H9 (cell line): ENCODE results near the gene CCL11. TPM values are rescaled to one million over a fixed set of nuclear protein-coding genes. Genes with fewer than 3 reads are reported as not detected.

ENCODE experiments used
- DNase-seq: peaks from one replicate; pipeline ENCODE4 v3.0.0-alpha.2; 2017
- H2AFZ ChIP-seq: one replicate; pipeline ENCODE4 v1.6.1; 2013; ENCODE audit warnings: mild to moderate bottlenecking, low read length, control low read depth, moderate library complexity
- H2AK5ac ChIP-seq: 2 replicates; pipeline ENCODE4 v1.6.1; 2013; ENCODE audit warnings: low read length, control low read depth, mixed read lengths; ENCODE audit not compliant: insufficient read length
- H2BK120ac ChIP-seq: one replicate; pipeline ENCODE4 v1.6.1; 2013; ENCODE audit warnings: low read depth, mild to moderate bottlenecking, low read length, control low read depth, inconsistent platforms; ENCODE audit not compliant: poor library complexity, severe bottlenecking
- H2BK12ac ChIP-seq: 2 replicates; pipeline ENCODE4 v1.6.1; 2013; ENCODE audit warnings: low read length, control low read depth, mixed read lengths, low read depth; ENCODE audit not compliant: insufficient read length
- H2BK15ac ChIP-seq: 2 replicates; pipeline ENCODE4 v1.6.1; 2013; ENCODE audit warnings: low read depth, low read length, control low read depth
- H2BK20ac ChIP-seq: one replicate; pipeline ENCODE4 v1.6.1; 2013; ENCODE audit warnings: low read depth, mild to moderate bottlenecking, low read length, control low read depth, inconsistent platforms; ENCODE audit not compliant: poor library complexity, severe bottlenecking
- H2BK5ac ChIP-seq: 2 replicates; pipeline ENCODE4 v1.6.1; 2013; ENCODE audit warnings: low read length, control low read depth, mixed read lengths; ENCODE audit not compliant: insufficient read length
- H3K14ac ChIP-seq: 2 replicates; pipeline ENCODE4 v1.6.1; 2013; ENCODE audit warnings: low read length, control low read depth; ENCODE audit not compliant: insufficient read depth
- H3K18ac ChIP-seq: 2 replicates; pipeline ENCODE4 v1.6.1; 2013; ENCODE audit warnings: low read depth, mild to moderate bottlenecking, mixed read lengths, low read length, control low read depth; ENCODE audit not compliant: insufficient read length
- H3K23ac ChIP-seq: 2 replicates; pipeline ENCODE4 v1.6.1; 2013; ENCODE audit warnings: low read length, control low read depth, mixed read lengths, low read depth; ENCODE audit not compliant: insufficient read length
- H3K23me2 ChIP-seq: 2 replicates; pipeline ENCODE4 v1.6.1; 2013; ENCODE audit warnings: low read depth, mild to moderate bottlenecking, mixed read lengths, low read length, control low read depth; ENCODE audit not compliant: insufficient read length, poor library complexity, severe bottlenecking
- H3K27ac ChIP-seq: 2 replicates; pipeline ENCODE4 v1.5.1; 2013; ENCODE audit warnings: low read length, control low read depth, mixed read lengths, low read depth; ENCODE audit not compliant: insufficient read length
- H3K27me3 ChIP-seq: 2 replicates; pipeline ENCODE4 v1.6.1; 2013; ENCODE audit warnings: low read length, control low read depth, inconsistent platforms; ENCODE audit not compliant: insufficient read depth
- H3K4ac ChIP-seq: 2 replicates; pipeline ENCODE4 v1.6.1; 2013; ENCODE audit warnings: low read depth, mild to moderate bottlenecking, control low read depth, inconsistent platforms, low read length, moderate library complexity
- H3K4me1 ChIP-seq: 2 replicates; pipeline ENCODE4 v1.6.1; 2013; ENCODE audit warnings: low read length, control low read depth, inconsistent platforms; ENCODE audit not compliant: insufficient read depth
- H3K4me2 ChIP-seq: 2 replicates; pipeline ENCODE4 v1.6.1; 2013; ENCODE audit warnings: low read length, control low read depth, mixed read lengths; ENCODE audit not compliant: insufficient read length, insufficient read depth
- H3K56ac ChIP-seq: 2 replicates; pipeline ENCODE4 v1.6.1; 2013; ENCODE audit warnings: low read depth, mild to moderate bottlenecking, mixed read lengths, low read length, control low read depth; ENCODE audit not compliant: insufficient read length
- H3K79me1 ChIP-seq: 2 replicates; pipeline ENCODE4 v1.6.1; 2013; ENCODE audit warnings: low read depth, mild to moderate bottlenecking, moderate library complexity, low read length, control low read depth, inconsistent platforms; ENCODE audit not compliant: insufficient read depth, poor library complexity, severe bottlenecking
- H3K79me2 ChIP-seq: 2 replicates; pipeline ENCODE4 v1.6.1; 2013; ENCODE audit warnings: low read length, control low read depth, inconsistent platforms; ENCODE audit not compliant: insufficient read depth
- H3K9ac ChIP-seq: 2 replicates; pipeline ENCODE4 v1.6.1; 2013; ENCODE audit warnings: low read length, control low read depth, mixed read lengths; ENCODE audit not compliant: insufficient read length; ENCODE audit errors: extremely low read depth
- H3K9me3 ChIP-seq: one replicate; pipeline ENCODE4 v1.6.1; 2013; ENCODE audit warnings: low read depth, low read length, inconsistent platforms; ENCODE audit not compliant: control insufficient read depth
- H3T11ph ChIP-seq: one replicate; pipeline ENCODE4 v1.6.1; 2013; ENCODE audit warnings: mild to moderate bottlenecking, low read length, control low read depth, inconsistent platforms
- H4K20me1 ChIP-seq: one replicate; pipeline ENCODE4 v1.6.1; 2013; ENCODE audit not compliant: control insufficient read depth, insufficient read length, insufficient read depth
- H4K5ac ChIP-seq: 2 replicates; pipeline ENCODE4 v1.6.1; 2013; ENCODE audit warnings: low read depth, mild to moderate bottlenecking, mixed read lengths, low read length, control low read depth; ENCODE audit not compliant: insufficient read length
- H4K8ac ChIP-seq: replicated peaks from 2 replicates; pipeline ENCODE4 v1.6.1; 2013; ENCODE audit warnings: low read length, control low read depth, mixed read lengths, low read depth; ENCODE audit not compliant: insufficient read length
- H4K91ac ChIP-seq: 2 replicates; pipeline ENCODE4 v1.6.1; 2013; ENCODE audit warnings: low read depth, mild to moderate bottlenecking, moderate library complexity, mixed read lengths, low read length, control low read depth; ENCODE audit not compliant: insufficient read length
- H3K27ac Mint-ChIP-seq, 3 experiments: 2 replicates in 2 of 3; 3 replicates in 1 of 3; pipeline ENCODE4 v1.8.0; 2020 to 2021; ENCODE audit warnings: mixed read lengths in 3 of 3, mild to moderate bottlenecking in 1 of 3, moderate library complexity in 1 of 3
- H3K27me3 Mint-ChIP-seq: 2 replicates; pipeline ENCODE4 v1.8.0; 2021; ENCODE audit warnings: low read depth, mild to moderate bottlenecking, moderate library complexity, mixed read lengths
- H3K36me3 Mint-ChIP-seq, 3 experiments: 2 replicates in 2 of 3; 3 replicates in 1 of 3; pipeline ENCODE4 v1.8.0; 2020 to 2021; ENCODE audit warnings: low read depth in 3 of 3, mixed read lengths in 3 of 3; ENCODE audit not compliant: insufficient read depth in 1 of 3
- H3K4me1 Mint-ChIP-seq, 2 experiments: 2 replicates each; pipeline ENCODE4 v1.8.0; 2020; ENCODE audit warnings: mixed read lengths in 2 of 2
- H3K4me3 Mint-ChIP-seq, 2 experiments: 2 replicates in 1 of 2; 3 replicates in 1 of 2; pipeline ENCODE4 v1.8.0; 2020 to 2021; ENCODE audit warnings: mild to moderate bottlenecking in 2 of 2, mixed read lengths in 2 of 2, moderate library complexity in 1 of 2
- H3K9me3 Mint-ChIP-seq, 2 experiments: 2 replicates in 1 of 2; 3 replicates in 1 of 2; pipeline ENCODE4 v1.8.0; 2020; ENCODE audit warnings: mild to moderate bottlenecking in 2 of 2, mixed read lengths in 2 of 2, moderate library complexity in 1 of 2
- CTCF ChIP-seq: fragments of 200-600 bp; sonication (generic); conservative IDR thresholded peaks from 3 replicates; pipeline ENCODE4 v1.8.0; 2021; ENCODE audit warnings: antibody characterized with exemption, mild to moderate bottlenecking
- WGBS: extraction: QIAGEN DNeasy Blood & Tissue Kit; methylation state at CpG from one replicate; pipeline ENCODE4 v1.1.7; 2013; ENCODE audit warnings: missing lambda C conversion rate, low lambda C conversion rate, mixed read lengths; ENCODE audit not compliant: insufficient read length; ENCODE audit errors: extremely low coverage; 5-methylcytosine and 5-hydroxymethylcytosine counted together
- total RNA-seq: library from RNA; stranded (reverse); gene quantifications from 2 replicates; pipeline ENCODE4 v1.2.1, GENCODE V29; 2021

CCL11 gene
- total RNA-seq, 1 experiment from 2014 or later: not detected

- H3K4me1 ChIP-seq: no peaks in the 10 kb centered on the region
- no peak for DNase-seq
- H2BK15ac ChIP-seq: no peak overlapping the region
- no peak overlapping the region for H2BK120ac ChIP-seq
- no peak overlapping the region for H2BK12ac ChIP-seq
- no peak overlapping the region for H2BK5ac ChIP-seq
- no peak overlapping the region for H3K23ac ChIP-seq
- Mint-ChIP-seq H3K4me1 (peaks cover 12 to 14% of the 10 kb centered on the region in 2 experiments), H3K27ac (no peak overlapping the region), H3K4me3 (no peak overlapping the region), H3K27me3 (no peaks in the 10 kb centered on the region; the same call in none of the 2 replicates), H3K9me3 (no peaks in the 10 kb centered on the region), H3K36me3 (no peaks in the 10 kb centered on the region)
- no peak overlapping the region for H4K91ac ChIP-seq
- no peaks in the 10 kb centered on the region for H3K23me2 ChIP-seq
- H3K79me2 ChIP-seq: no peaks in the 10 kb centered on the region
- no peak overlapping the region for H2AFZ ChIP-seq
- H3T11ph ChIP-seq: no peak overlapping the region
- H3K4me2 ChIP-seq: no peak overlapping the region
- H3K27me3 ChIP-seq: no peaks in the 10 kb centered on the region
- no CpG with 5 or more reads among the region's 7 CpGs for WGBS
- no peaks in the 10 kb centered on the region for H3K9me3 ChIP-seq
- TF ChIP-seq CTCF: no peak
- H3K18ac ChIP-seq: no peak overlapping the region
- H4K20me1 ChIP-seq: no peaks in the 10 kb centered on the region
- no peak overlapping the region for H2BK20ac ChIP-seq
- H3K56ac ChIP-seq: no peak overlapping the region
- H3K14ac ChIP-seq: no peak overlapping the region
- H3K4ac ChIP-seq: no peak overlapping the region
- H3K27ac ChIP-seq: no peak overlapping the region
- H4K8ac ChIP-seq: no peak overlapping the region
- H2AK5ac ChIP-seq: no peak overlapping the region
- H3K79me1 ChIP-seq: no peaks in the 10 kb centered on the region
- no peak overlapping the region for H4K5ac ChIP-seq
- H3K9ac ChIP-seq: no peak overlapping the region
Observed at GRCh38 chr17:34243364-34244320, 41.9 kb upstream of the CCL11 start.
